ENCODE measurements around the gene PHF19.

PHF19 gene

GRCh38 chr9:120885958-120886357, 9.0 kb upstream of the PHF19 start:
- H3K9me3 ChIP-seq = no peaks in the 10 kb centered on the region
- H3K4me1 ChIP-seq (ENCODE audit: control insufficient read depth in 1 of 2, insufficient read depth in 1 of 2, low read depth in 1 of 2, low read length in 1 of 2) = no peaks in the 10 kb centered on the region
- no peaks in the 10 kb centered on the region for H3K27me3 ChIP-seq
- no peak for TF ChIP-seq CTCF (IDR thresholded peaks at IDR 0.05)
- no peak overlapping the region for H3K4me3 ChIP-seq (ENCODE audit: low read depth in 1 of 2, low read length in 1 of 2)
- no peaks in the 10 kb centered on the region for H3K36me3 ChIP-seq
- H3K27ac ChIP-seq = no peak overlapping the region

GRCh38 chr9:120885457-120885856, 8.5 kb upstream of the PHF19 start:
- Histone ChIP-seq H3K36me3 (no peaks in the 10 kb centered on the region), H3K27ac (no peak overlapping the region), H3K9me3 (no peaks in the 10 kb centered on the region), H3K4me3 (ENCODE audit: low read depth in 1 of 2, low read length in 1 of 2) (no peak overlapping the region), H3K4me1 (ENCODE audit: control insufficient read depth in 1 of 2, insufficient read depth in 1 of 2, low read depth in 1 of 2, low read length in 1 of 2) (no peaks in the 10 kb centered on the region), H3K27me3 (no peaks in the 10 kb centered on the region)
- no peak for TF ChIP-seq CTCF (IDR thresholded peaks at IDR 0.05)

- H3K27me3 ChIP-seq = no peaks in the 10 kb centered on the region
- no peak for TF ChIP-seq CTCF (IDR thresholded peaks at IDR 0.05)
- no peak overlapping the region for H3K27ac ChIP-seq
- H3K4me1 ChIP-seq (ENCODE audit: control insufficient read depth in 1 of 2, insufficient read depth in 1 of 2, low read depth in 1 of 2, low read length in 1 of 2) = no peaks in the 10 kb centered on the region
- H3K4me3 ChIP-seq (ENCODE audit: low read depth in 1 of 2, low read length in 1 of 2) = no peak overlapping the region
- no peaks in the 10 kb centered on the region for H3K9me3 ChIP-seq
- no peaks in the 10 kb centered on the region for H3K36me3 ChIP-seq
Measured at GRCh38 chr9:120883608-120883996, 6.6 kb upstream of the PHF19 start.

GRCh38 chr9:120882935-120883607, 6.1 kb upstream of the PHF19 start:
- Histone ChIP-seq H3K27ac (no peak overlapping the region), H3K4me3 (ENCODE audit: low read depth in 1 of 2, low read length in 1 of 2) (no peak overlapping the region), H3K9me3 (no peaks in the 10 kb centered on the region), H3K36me3 (no peaks in the 10 kb centered on the region), H3K4me1 (ENCODE audit: control insufficient read depth in 1 of 2, insufficient read depth in 1 of 2, low read depth in 1 of 2, low read length in 1 of 2) (peaks cover 0 to under 1% of the 10 kb centered on the region in 2 experiments), H3K27me3 (no peaks in the 10 kb centered on the region)
- TF ChIP-seq CTCF (IDR thresholded peaks at IDR 0.05) = no peak

- Histone ChIP-seq H3K9me3 (no peaks in the 10 kb centered on the region), H3K27ac (no peak overlapping the region), H3K36me3 (no peaks in the 10 kb centered on the region), H3K27me3 (no peaks in the 10 kb centered on the region), H3K4me3 (ENCODE audit: low read depth in 1 of 2, low read length in 1 of 2) (no peak overlapping the region), H3K4me1 (ENCODE audit: control insufficient read depth in 1 of 2, insufficient read depth in 1 of 2, low read depth in 1 of 2, low read length in 1 of 2) (peaks cover 17 to 20% of the 10 kb centered on the region in 2 experiments)
- TF ChIP-seq CTCF (IDR thresholded peaks at IDR 0.05) = no peak
Measured at GRCh38 chr9:120879446-120879845, 2.5 kb upstream of the PHF19 start.
